ENCODE results near the gene RNF113B. TPM values are rescaled to one million over a fixed set of nuclear protein-coding genes. Genes with fewer than 3 reads are reported as not detected.
A peak's percentile ranks its signal among the peaks of the same experiment; 100 is the strongest.

The RNF113B gene
- total and polyA plus RNA-seq, 4 donors: 0.64 TPM; not detected in 3

DNA sequence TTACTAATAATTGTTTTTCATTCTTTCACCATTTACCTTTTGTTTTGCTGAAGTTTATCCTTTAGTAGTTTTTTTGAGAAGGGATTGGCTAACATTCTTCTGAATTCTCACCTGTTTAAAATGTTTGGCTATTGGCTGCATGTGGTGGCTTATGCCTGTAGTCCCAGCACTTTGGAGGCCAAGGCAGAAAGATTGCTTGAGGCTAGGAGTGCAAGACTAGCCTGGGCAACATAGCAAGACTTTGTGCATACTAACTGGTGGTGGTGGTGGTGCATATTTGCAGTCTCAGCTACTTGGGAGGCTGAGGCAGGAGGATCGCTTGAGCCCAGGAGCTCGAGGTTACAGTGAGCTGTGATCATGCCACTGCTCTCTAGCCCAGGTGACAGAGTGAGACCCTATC lies 27.5 kb upstream of the RNF113B start (continued):
- TF ChIP-seq, protein P1, sequence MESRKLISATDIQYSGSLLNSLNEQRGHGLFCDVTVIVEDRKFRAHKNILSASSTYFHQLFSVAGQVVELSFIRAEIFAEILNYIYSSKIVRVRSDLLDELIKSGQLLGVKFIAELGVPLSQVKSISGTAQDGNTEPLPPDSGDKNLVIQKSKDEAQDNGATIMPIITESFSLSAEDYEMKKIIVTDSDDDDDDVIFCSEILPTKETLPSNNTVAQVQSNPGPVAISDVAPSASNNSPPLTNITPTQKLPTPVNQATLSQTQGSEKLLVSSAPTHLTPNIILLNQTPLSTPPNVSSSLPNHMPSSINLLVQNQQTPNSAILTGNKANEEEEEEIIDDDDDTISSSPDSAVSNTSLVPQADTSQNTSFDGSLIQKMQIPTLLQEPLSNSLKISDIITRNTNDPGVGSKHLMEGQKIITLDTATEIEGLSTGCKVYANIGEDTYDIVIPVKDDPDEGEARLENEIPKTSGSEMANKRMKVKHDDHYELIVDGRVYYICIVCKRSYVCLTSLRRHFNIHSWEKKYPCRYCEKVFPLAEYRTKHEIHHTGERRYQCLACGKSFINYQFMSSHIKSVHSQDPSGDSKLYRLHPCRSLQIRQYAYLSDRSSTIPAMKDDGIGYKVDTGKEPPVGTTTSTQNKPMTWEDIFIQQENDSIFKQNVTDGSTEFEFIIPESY (IDR thresholded peaks at IDR 0.05): no peak

- H3K9ac ChIP-seq (ENCODE audit: low read depth in 1 of 2, low read length in 2 of 2): no peak overlapping the region
- H3K4me3 ChIP-seq (ENCODE audit: low read depth in 1 of 3, low read length in 3 of 3): no peak overlapping the region
- no peaks in the 10 kb centered on the region for H3K27me3 ChIP-seq (ENCODE audit: control insufficient read depth in 4 of 4, insufficient read depth in 4 of 4, low read length in 3 of 4)
- H3K9me3 ChIP-seq (ENCODE audit: control insufficient read depth in 4 of 4, low read length in 3 of 4): peaks cover 0 to 3% (median 0%) of the 10 kb centered on the region in 4 donors
- H3K27ac ChIP-seq (ENCODE audit: low read depth in 1 of 2, low read length in 2 of 2): peak overlapping the region in 1 of 2 donors; percentile 41
- DNase-seq (ENCODE audit: low spot score): no peak
- TF ChIP-seq TAF1 (conservative IDR thresholded peaks at IDR 0.05): no peak
- peak; percentile 16 for TF ChIP-seq SP1 (IDR thresholded peaks at IDR 0.05)
- TF ChIP-seq, protein P2, sequence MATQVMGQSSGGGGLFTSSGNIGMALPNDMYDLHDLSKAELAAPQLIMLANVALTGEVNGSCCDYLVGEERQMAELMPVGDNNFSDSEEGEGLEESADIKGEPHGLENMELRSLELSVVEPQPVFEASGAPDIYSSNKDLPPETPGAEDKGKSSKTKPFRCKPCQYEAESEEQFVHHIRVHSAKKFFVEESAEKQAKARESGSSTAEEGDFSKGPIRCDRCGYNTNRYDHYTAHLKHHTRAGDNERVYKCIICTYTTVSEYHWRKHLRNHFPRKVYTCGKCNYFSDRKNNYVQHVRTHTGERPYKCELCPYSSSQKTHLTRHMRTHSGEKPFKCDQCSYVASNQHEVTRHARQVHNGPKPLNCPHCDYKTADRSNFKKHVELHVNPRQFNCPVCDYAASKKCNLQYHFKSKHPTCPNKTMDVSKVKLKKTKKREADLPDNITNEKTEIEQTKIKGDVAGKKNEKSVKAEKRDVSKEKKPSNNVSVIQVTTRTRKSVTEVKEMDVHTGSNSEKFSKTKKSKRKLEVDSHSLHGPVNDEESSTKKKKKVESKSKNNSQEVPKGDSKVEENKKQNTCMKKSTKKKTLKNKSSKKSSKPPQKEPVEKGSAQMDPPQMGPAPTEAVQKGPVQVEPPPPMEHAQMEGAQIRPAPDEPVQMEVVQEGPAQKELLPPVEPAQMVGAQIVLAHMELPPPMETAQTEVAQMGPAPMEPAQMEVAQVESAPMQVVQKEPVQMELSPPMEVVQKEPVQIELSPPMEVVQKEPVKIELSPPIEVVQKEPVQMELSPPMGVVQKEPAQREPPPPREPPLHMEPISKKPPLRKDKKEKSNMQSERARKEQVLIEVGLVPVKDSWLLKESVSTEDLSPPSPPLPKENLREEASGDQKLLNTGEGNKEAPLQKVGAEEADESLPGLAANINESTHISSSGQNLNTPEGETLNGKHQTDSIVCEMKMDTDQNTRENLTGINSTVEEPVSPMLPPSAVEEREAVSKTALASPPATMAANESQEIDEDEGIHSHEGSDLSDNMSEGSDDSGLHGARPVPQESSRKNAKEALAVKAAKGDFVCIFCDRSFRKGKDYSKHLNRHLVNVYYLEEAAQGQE (IDR thresholded peaks at IDR 0.05): no peak
- no peak for TF ChIP-seq JUND (IDR thresholded peaks at IDR 0.05)
- TF ChIP-seq RXRA (IDR thresholded peaks at IDR 0.05): peak; percentile 84 to 92
- TF ChIP-seq RAD21 (IDR thresholded peaks at IDR 0.05): peak; percentile 5 to 10
- no peak for TF ChIP-seq GABPA (IDR thresholded peaks at IDR 0.05 in 1 of 2, conservative IDR thresholded peaks at IDR 0.05 in 1 of 2)
- TF ChIP-seq, protein P3, sequence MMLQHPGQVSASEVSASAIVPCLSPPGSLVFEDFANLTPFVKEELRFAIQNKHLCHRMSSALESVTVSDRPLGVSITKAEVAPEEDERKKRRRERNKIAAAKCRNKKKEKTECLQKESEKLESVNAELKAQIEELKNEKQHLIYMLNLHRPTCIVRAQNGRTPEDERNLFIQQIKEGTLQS (IDR thresholded peaks at IDR 0.05): no peak
- peak in 1 of 2 donors; percentile 33 for TF ChIP-seq HNF4A (conservative IDR thresholded peaks at IDR 0.05)
- TF ChIP-seq, protein P1 (IDR thresholded peaks at IDR 0.05): no peak
- peaks cover 9 to 43% (median 28%) of the 10 kb centered on the region in 4 donors for H3K4me1 ChIP-seq (ENCODE audit: control insufficient read depth in 4 of 4, insufficient read depth in 4 of 4, low read length in 3 of 4)
- 51% methylated on average over 8 of the region's 8 CpGs for WGBS
- no peaks in the 10 kb centered on the region for H3K36me3 ChIP-seq (ENCODE audit: control insufficient read depth in 4 of 4, insufficient read depth in 3 of 4, low read depth in 1 of 4, low read length in 3 of 4)
Observed at GRCh38 chr13:98203646-98204326, 26.7 kb upstream of the RNF113B start.

- no peak overlapping the region for H3K4me3 ChIP-seq (ENCODE audit: low read depth in 1 of 3, low read length in 3 of 3)
- peaks cover 10 to 43% (median 29%) of the 10 kb centered on the region in 4 donors for H3K4me1 ChIP-seq (ENCODE audit: control insufficient read depth in 4 of 4, insufficient read depth in 4 of 4, low read length in 3 of 4)
- 21% methylated on average over 6 of the region's 6 CpGs for WGBS
- H3K9ac ChIP-seq (ENCODE audit: low read depth in 1 of 2, low read length in 2 of 2): peak overlapping the region in 1 of 2 donors; percentile 7
- peaks cover 0 to 3% (median 0%) of the 10 kb centered on the region in 4 donors for H3K9me3 ChIP-seq (ENCODE audit: control insufficient read depth in 4 of 4, low read length in 3 of 4)
- H3K36me3 ChIP-seq (ENCODE audit: control insufficient read depth in 4 of 4, insufficient read depth in 3 of 4, low read depth in 1 of 4, low read length in 3 of 4): no peaks in the 10 kb centered on the region
- no peak for DNase-seq (ENCODE audit: low spot score)
- H3K27ac ChIP-seq (ENCODE audit: low read depth in 1 of 2, low read length in 2 of 2): peak overlapping the region; percentile 59 to 71
- H3K27me3 ChIP-seq (ENCODE audit: control insufficient read depth in 4 of 4, insufficient read depth in 4 of 4, low read length in 3 of 4): no peaks in the 10 kb centered on the region
- TF ChIP-seq FOXA1 (IDR thresholded peaks at IDR 0.05): no peak
- peak in 1 of 2 donors; percentile 50 for TF ChIP-seq EGR1 (IDR thresholded peaks at IDR 0.05; ENCODE audit: low read depth in 2 of 2)
- peak; percentile 95 for TF ChIP-seq NR2F2 (IDR thresholded peaks at IDR 0.05)
- peak in 1 of 2 donors; percentile 67 for TF ChIP-seq JUND (IDR thresholded peaks at IDR 0.05)
- peak in 1 of 2 donors; percentile 38 for TF ChIP-seq GABPA (IDR thresholded peaks at IDR 0.05 in 1 of 2, conservative IDR thresholded peaks at IDR 0.05 in 1 of 2)
- peak; percentile 91 for TF ChIP-seq HNF4G (IDR thresholded peaks at IDR 0.05)
- TF ChIP-seq TAF1 (conservative IDR thresholded peaks at IDR 0.05): no peak
- peak; percentile 88 to 94 for TF ChIP-seq RXRA (IDR thresholded peaks at IDR 0.05)
- TF ChIP-seq YY1 (IDR thresholded peaks at IDR 0.05): peak; percentile 67
- TF ChIP-seq CTCF (IDR thresholded peaks at IDR 0.05; ENCODE audit: low read depth, low read length, missing input control): no peak
- peak; percentile 73 for TF ChIP-seq SP1 (IDR thresholded peaks at IDR 0.05)
- TF ChIP-seq, protein P3 (IDR thresholded peaks at IDR 0.05): no peak
- peak; percentile 98 for TF ChIP-seq HNF4A (conservative IDR thresholded peaks at IDR 0.05)
Observed at GRCh38 chr13:98201984-98202383, 24.9 kb upstream of the RNF113B start.
